Skeletal muscle satellite cell (primary cell): Measurements from ENCODE around the gene NAA80.
"Not testable (repeated sequence)": the region's sequence is repeated elsewhere in the genome, so short reads cannot be mapped to it uniquely, and the experiment has no call there.

Source experiments
- H3K27me3 ChIP-seq: 2 replicates; pipeline ENCODE4 v1.7.0; 2013; ENCODE audit warnings: low read length; ENCODE audit not compliant: control insufficient read depth, insufficient read depth
- H3K36me3 ChIP-seq: 2 replicates; pipeline ENCODE4 v1.7.0; 2013; ENCODE audit warnings: mild to moderate bottlenecking, control low read depth, low read length; ENCODE audit not compliant: insufficient read depth
- H3K4me1 ChIP-seq: 2 replicates; pipeline ENCODE4 v1.7.0; 2013; ENCODE audit warnings: low read length; ENCODE audit not compliant: control insufficient read depth, insufficient read depth
- H3K4me2 ChIP-seq: 2 replicates; pipeline ENCODE4 v1.7.0; 2013; ENCODE audit warnings: mild to moderate bottlenecking, low read length
- H3K4me3 ChIP-seq: 2 replicates; pipeline ENCODE4 v1.7.0; 2013; ENCODE audit warnings: low read length
- H3K9ac ChIP-seq: 2 replicates; pipeline ENCODE4 v1.7.0; 2013; ENCODE audit warnings: mild to moderate bottlenecking, low read depth, low read length, moderate library complexity
- H3K9me3 ChIP-seq: replicated peaks from 2 replicates; pipeline ENCODE4 v1.7.0; 2013; ENCODE audit warnings: mild to moderate bottlenecking, control low read depth, low read length

The NAA80 gene

GRCh38 chr3:50264383-50264963 is 34.7 kb downstream of the NAA80 start:
- Histone ChIP-seq H3K9ac (peak overlapping the region; percentile 44), H3K4me1 (peaks cover 69% of the 10 kb centered on the region), H3K27me3 (no peaks in the 10 kb centered on the region), H3K4me2 (peak overlapping the region; percentile 60), H3K9me3 (no peaks in the 10 kb centered on the region), H3K4me3 (no peak overlapping the region), H3K36me3 (peaks cover 3% of the 10 kb centered on the region)

GRCh38 chr3:50263478-50264382 is 35.5 kb downstream of the NAA80 start:
- Histone ChIP-seq H3K4me1 (peaks cover 65% of the 10 kb centered on the region), H3K4me3 (no peak overlapping the region), H3K27me3 (no peaks in the 10 kb centered on the region)

DNA sequence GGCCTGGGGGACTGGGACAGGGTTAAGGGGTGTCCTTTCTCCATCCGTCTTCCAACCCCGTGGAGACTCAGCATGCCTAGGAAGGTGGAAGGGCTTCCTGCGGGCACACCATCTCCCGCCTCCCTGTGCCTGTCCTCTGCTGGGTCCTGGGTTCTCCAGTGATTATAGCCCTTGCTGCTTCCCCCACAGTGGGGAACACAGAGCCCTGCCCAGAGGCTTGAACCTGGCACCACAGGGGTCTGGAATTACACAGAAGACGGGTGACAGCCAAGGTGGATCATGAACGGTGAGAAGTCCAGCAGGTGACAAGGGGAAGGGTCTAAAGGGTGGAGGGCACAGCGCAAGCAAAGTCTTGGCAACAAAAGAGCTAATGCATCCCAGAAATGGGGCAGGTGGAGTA is 36.4 kb downstream of the NAA80 start:
- peaks cover 58% of the 10 kb centered on the region for H3K4me1 ChIP-seq
- no peaks in the 10 kb centered on the region for H3K9me3 ChIP-seq
- H3K9ac ChIP-seq, result no peak overlapping the region
- H3K4me3 ChIP-seq, result no peak overlapping the region
- H3K4me2 ChIP-seq, result no peak overlapping the region
- H3K27me3 ChIP-seq, result no peaks in the 10 kb centered on the region
- peaks cover 20% of the 10 kb centered on the region for H3K36me3 ChIP-seq

More at GRCh38 chr3:50263478-50264382, 35.5 kb downstream of the NAA80 start:
- Histone ChIP-seq H3K9me3 (no peaks in the 10 kb centered on the region), H3K4me2 (peak overlapping the region; percentile 60), H3K36me3 (peaks cover 10% of the 10 kb centered on the region), H3K9ac (peak overlapping the region; percentile 10)

- Histone ChIP-seq H3K4me1 (peaks cover 53% of the 10 kb centered on the region), H3K36me3 (peaks cover 24% of the 10 kb centered on the region)
- H3K4me3 ChIP-seq, H3K9me3 ChIP-seq, H3K27me3 ChIP-seq, H3K9ac ChIP-seq, H3K4me2 ChIP-seq: not testable (repeated sequence)
Measured at GRCh38 chr3:50262200-50262599, 37.0 kb downstream of the NAA80 start.

GRCh38 chr3:50261505-50261904 is 37.7 kb downstream of the NAA80 start:
- Histone ChIP-seq H3K4me2 (peak overlapping the region; percentile 82), H3K4me1 (peaks cover 48% of the 10 kb centered on the region), H3K27me3 (no peaks in the 10 kb centered on the region), H3K36me3 (peaks cover 31% of the 10 kb centered on the region), H3K9ac (peak overlapping the region; percentile 90), H3K9me3 (no peaks in the 10 kb centered on the region), H3K4me3 (no peak overlapping the region)

DNA sequence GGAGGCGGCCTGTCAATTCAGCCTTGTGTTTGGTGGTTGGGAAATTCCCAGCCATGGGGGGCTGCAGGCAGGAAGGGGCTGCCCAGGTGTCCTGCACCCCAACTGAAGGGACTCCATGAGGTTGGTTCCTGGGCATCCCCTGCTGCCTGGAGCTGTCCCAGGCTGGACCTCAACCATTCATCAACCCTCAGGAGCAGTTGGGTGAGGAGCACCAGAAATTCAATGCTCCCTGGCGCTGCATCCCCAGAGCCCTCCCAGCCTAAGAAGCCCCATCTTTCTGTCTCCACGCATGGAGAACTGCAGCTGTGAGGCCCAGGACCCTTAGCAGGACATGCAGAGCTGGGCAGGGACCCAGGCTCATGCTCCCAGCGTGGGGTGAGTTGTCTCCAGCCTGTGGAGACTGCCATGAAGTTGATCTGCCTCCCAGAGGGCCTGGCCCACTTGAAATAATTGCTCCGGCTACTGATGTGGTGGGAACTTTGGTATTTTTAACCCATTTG is 38.2 kb downstream of the NAA80 start:
- Histone ChIP-seq H3K4me3 (peak overlapping the region; percentile 65), H3K36me3 (peaks cover 36% of the 10 kb centered on the region), H3K4me1 (peaks cover 48% of the 10 kb centered on the region), H3K4me2 (peak overlapping the region; percentile 82), H3K9me3 (no peaks in the 10 kb centered on the region), H3K9ac (peak overlapping the region; percentile 90), H3K27me3 (no peaks in the 10 kb centered on the region)

GRCh38 chr3:50260027-50260941 is 38.9 kb downstream of the NAA80 start:
- peak overlapping the region; percentile 90 for H3K9ac ChIP-seq

GRCh38 chr3:50259432-50260026 is 39.7 kb downstream of the NAA80 start:
- Histone ChIP-seq H3K9ac (peak overlapping the region; percentile 90), H3K4me1 (peaks cover 46% of the 10 kb centered on the region), H3K4me2 (peak overlapping the region; percentile 67), H3K4me3 (peak overlapping the region; percentile 42), H3K9me3 (no peaks in the 10 kb centered on the region), H3K36me3 (peaks cover 47% of the 10 kb centered on the region), H3K27me3 (no peaks in the 10 kb centered on the region)

More at GRCh38 chr3:50260027-50260941, 38.9 kb downstream of the NAA80 start:
- Histone ChIP-seq H3K4me2 (peak overlapping the region; percentile 82), H3K9me3 (no peaks in the 10 kb centered on the region), H3K36me3 (peaks cover 40% of the 10 kb centered on the region), H3K4me1 (peaks cover 46% of the 10 kb centered on the region), H3K27me3 (no peaks in the 10 kb centered on the region), H3K4me3 (peak overlapping the region; percentile 65)

DNA sequence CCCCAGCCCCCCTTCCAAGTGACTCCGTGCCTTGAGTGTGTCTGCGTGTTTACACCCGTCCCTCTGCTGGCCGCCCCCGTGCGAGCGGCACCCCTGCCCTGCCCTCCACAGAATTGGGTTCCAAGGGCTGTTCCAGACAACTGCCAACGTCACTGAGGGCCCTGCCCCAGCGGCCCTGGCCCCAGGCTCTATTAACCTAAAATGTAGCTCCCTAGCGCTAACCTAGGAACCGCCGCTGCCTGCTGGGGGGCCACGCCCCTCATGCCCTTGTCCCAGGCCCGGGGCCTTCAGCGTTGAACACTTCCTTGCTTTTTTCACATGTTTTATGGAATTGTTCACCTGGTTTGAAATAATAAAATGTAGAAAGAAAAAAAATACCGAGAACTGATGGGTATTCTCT is 40.2 kb downstream of the NAA80 start:
- H3K4me3 ChIP-seq, result no peak overlapping the region
- peak overlapping the region; percentile 90 for H3K9ac ChIP-seq
- H3K36me3 ChIP-seq, result peaks cover 53% of the 10 kb centered on the region
- H3K27me3 ChIP-seq, result no peaks in the 10 kb centered on the region
- H3K4me1 ChIP-seq, result peaks cover 44% of the 10 kb centered on the region
- H3K9me3 ChIP-seq, result no peaks in the 10 kb centered on the region
- no peak overlapping the region for H3K4me2 ChIP-seq

- Histone ChIP-seq H3K9ac (no peak overlapping the region), H3K9me3 (no peaks in the 10 kb centered on the region), H3K27me3 (no peaks in the 10 kb centered on the region), H3K4me2 (no peak overlapping the region), H3K4me1 (peaks cover 44% of the 10 kb centered on the region), H3K4me3 (no peak overlapping the region), H3K36me3 (peaks cover 59% of the 10 kb centered on the region)
Measured at GRCh38 chr3:50258029-50258680, 41.0 kb downstream of the NAA80 start.
